ENCODE results near the gene MYT1.

The MYT1 gene

GRCh38 chr20:64253000-64253383 lies 88.7 kb downstream of the MYT1 start:
- FAIRE-seq = no peak

- FAIRE-seq = no peak
Measured at GRCh38 chr20:64253443-64253842, 89.2 kb downstream of the MYT1 start.

- no peak for FAIRE-seq
Measured at GRCh38 chr20:64254156-64254555, 89.9 kb downstream of the MYT1 start.

GRCh38 chr20:64254571-64255360 lies 90.5 kb downstream of the MYT1 start:
- FAIRE-seq = no peak

DNA sequence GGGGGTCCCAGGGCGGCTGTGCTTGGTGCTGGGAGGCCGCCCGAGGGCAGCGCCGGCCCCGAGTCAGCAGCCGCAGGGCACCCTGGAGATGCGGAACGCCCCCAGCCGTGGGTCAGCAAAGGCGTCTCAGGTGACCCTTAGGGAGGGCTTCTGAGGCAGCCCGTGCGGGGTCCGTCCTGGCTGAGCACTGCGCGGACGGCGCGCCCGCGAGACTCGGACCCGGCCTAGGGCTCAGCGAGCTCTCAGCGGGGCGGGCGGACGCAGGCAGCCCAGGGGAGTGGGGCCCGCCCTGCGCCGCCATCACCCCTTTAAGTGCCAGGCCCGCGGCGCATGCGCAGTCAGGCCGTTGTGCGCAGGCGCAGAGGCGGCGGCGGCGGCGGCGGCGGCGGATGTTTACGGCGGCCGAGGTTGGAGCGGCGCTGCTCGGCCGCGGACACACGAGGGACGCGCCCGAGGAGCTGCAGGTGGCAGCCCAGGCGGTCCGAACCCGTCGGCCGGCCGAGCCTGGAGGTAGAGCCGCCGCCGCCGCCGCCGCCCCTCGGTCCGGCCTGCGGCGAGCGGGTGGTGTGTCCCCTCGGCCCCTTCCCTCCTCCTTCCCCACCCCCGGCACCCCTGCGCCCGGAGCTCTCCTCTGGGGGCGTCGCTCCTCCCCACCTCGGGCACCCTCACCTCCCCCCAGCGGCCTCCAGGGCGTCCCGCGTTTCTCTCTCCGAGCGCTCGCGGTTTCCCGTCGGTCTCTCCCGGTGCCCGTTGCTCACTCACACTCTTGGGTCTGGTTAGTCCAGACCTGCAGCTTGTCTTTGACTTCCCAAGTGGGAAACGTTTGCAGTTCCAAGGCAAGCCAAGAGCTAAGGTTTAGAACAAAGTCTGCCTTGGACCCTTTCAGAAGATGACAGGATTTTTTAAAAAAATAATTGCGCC lies 91.4 kb downstream of the MYT1 start, which contains the start of gene PCMTD2:
PCMTD2 (plus strand) TSS at position 388 of the 921 bp plus-strand sequence. CDS start 4,218 bp downstream, outside the sequence.
- no peak for FAIRE-seq

DNA sequence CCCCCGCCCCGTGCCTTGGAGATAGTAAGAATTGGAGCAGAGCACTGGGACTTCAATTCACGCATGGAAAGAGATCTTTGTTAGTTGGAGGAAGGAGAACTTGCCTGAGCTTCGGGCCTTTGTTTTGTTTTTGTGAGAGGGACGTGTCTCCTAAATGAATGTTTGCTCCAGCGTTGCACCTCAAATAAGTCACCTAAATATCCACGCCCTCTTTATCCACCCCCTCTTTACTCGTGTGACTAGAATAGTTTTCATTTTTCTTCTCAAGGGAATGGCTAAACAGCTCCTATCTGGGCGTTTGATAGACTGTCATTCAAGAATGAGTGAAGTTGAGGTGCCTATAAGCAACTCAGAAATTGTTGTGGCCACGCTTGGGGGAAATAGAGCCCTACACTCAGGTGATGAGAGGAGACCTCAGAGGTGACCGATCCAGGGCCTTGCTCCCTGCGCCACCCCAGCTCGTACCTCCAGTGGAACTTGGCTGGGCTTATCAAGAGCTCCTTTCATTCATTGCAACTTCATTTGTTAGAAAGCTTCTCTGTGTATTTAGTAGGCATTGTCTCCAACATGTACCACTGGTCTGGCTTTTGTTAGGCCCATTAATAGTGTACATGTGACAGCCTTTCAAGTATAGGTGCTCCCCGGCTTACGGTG lies 92.2 kb downstream of the MYT1 start:
- no peak for FAIRE-seq

GRCh38 chr20:64257107-64257757 lies 93.0 kb downstream of the MYT1 start:
- no peak for FAIRE-seq

DNA sequence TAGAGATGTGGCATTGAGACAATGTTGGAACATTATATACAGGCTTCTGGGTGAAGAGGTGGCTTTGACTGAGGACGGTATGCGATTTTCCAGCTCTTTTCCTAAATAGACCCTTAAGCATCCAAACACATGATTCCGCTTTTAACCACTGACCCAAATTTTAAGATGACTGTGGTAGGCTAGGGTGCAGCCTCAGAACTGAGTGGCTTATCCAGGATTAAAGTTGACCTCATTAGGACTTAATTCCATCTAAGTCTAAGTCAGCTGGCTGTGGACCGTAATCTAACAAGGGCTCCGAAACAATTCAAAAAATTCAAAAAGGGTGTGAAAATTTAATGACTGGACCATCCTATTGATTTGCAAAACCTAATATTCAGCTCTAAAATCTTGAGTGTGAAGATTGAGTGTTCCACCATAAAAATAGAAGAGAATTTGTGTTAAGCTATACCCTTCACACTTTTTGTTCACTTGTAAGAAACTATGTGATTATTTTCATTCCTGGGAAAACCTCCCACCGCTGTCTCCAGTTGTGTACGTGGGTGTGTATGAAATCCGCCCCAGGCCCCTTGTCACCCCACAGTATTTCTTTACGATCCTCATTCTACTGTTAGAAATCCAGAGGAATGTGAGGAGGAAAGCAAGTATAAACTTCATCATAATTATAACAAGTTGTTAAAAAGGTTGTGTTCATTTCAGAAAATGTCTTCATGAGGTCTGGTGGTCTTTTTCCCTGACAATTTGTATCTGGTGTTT lies 94.0 kb downstream of the MYT1 start:
- no peak for FAIRE-seq

GRCh38 chr20:64260239-64260638 lies 96.0 kb downstream of the MYT1 start:
- no peak for FAIRE-seq

- FAIRE-seq = no peak
Measured at GRCh38 chr20:64261138-64261537, 96.9 kb downstream of the MYT1 start.

DNA sequence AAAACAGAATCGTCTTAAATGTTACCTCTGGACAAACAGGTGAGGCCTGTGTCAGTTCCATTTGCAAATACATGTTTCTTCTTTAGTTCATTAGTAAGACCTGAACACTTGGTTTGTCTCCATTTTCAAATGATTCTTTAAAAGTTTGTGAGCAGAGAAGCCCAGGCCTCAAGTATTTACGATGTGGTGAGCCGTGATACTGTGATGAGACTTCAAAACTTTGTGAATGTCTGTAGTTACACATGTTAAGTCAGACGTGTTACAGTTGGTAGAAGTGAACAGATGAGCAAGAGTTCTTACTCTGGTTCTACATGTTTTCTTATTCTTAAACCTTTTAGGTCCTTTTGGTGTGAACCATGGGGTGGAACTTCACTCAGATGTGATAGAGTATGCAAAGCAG lies 99.8 kb downstream of the MYT1 start:
- no peak for FAIRE-seq

DNA sequence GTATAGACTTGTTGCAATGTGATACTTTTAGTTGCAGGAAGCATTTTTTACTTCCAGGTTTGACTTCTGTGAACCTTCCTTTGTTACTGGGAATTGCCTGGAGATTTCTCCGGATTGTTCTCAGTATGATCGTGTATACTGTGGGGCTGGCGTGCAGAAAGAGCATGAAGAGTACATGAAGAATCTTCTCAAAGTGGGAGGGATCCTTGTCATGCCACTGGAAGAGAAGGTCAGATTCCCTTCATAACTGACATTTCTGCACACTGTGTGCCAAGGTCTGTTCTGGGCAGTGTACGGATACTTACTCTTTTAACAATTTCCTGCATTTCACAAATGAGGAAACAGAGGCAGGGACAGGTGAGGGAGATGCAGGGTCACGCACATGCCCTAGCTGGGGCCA lies 100.9 kb downstream of the MYT1 start:
- no peak for FAIRE-seq

- no peak for FAIRE-seq
Measured at GRCh38 chr20:64266988-64267387, 102.7 kb downstream of the MYT1 start.

GRCh38 chr20:64268174-64268573 lies 103.9 kb downstream of the MYT1 start:
- no peak for FAIRE-seq

DNA sequence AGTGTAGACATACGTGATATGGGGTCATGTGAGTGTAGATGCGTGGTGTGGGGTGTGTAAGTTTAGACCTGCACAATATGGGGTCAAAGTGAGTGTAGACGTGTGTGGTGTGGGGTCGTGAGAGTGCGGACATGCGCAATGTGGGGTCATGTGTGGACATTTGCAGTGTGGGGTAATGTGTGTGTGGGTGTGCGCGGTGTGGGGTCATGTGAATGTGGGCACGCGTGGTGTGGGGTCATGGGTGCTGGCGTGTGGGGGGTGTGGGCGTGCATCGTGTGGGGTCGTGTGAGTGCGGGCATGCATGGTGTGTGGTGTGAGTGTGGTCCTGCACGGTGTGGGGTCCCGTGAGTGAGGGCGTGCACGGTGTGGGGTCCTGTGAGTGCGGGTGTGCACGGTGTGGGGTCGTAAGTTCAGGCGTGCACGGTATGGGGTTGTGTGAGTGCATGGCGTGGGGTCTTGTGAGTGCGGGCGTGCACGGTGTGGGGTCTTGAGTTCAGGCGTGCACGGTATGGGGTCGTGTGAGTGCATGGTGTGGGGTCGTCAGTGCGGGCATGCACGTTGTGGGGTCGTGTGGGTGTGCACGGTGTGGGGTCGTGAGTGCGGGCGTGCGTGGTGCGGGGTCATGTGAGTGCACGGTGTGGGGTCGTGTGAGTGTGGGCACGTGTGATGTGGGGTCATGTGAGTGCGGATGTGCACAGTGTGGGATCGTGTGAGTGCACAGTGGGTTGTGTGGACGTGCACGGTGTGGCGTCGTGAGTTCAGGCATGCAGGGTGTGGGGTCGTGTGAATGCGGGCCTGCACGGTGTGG lies 105.6 kb downstream of the MYT1 start:
- no peak for FAIRE-seq

DNA sequence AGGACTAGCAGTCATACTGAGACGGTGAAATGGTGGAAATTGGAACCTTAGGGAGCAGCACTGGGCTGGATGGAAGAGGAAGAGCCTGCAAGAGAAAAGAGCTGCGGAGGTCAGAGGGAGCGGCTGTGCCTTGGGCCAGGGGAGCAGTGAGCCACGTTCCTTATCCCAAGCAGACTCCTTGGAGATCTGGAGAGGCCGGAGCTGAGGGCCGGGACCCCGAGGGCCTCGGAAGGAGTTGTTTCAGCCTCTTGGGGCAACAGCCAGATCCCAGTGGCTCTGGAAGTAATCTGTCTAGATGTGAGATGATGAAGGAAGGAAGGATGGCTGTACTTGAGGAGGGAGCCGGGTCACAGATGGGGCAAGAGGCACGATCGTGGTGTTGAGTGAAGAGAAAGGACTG lies 107.4 kb downstream of the MYT1 start:
- FAIRE-seq = no peak

DNA sequence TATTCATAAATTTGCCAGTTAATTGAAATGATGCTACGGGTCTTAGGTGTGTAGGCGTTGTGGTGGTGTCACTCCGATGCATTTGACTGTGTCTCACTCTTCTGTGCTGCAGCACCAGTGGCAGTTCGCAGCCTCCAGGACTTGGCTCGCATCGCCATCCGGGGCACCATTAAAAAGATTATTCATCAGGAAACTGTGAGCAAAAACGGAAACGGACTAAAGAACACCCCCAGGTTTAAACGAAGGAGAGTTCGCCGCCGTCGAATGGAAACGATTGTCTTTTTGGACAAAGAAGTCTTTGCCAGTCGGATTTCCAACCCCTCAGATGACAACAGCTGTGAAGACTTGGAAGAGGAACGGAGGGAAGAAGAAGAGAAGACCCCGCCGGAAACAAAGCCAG lies 108.9 kb downstream of the MYT1 start:
- FAIRE-seq = no peak

- FAIRE-seq = no peak
Measured at GRCh38 chr20:64276817-64277216, 112.6 kb downstream of the MYT1 start.

- FAIRE-seq = no peak
Measured at GRCh38 chr20:64277571-64278316, 113.5 kb downstream of the MYT1 start.

DNA sequence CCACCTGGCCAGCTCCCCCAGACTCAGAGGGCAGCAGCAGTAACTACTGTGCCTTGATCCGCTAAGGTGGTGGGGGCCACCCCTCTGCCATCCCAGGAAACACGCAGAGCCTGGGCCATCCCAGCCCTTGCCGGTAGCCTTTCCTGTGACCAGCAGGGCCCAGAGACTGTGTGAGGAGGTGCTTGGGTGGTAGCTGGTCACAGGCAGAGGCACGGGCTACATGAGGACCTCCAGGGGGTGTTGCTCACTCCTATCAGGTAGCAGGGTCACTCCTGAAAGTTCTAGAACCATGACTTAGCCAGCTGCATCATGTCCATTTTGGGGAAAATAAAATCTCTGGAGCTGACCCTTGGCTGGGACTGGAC lies 114.0 kb downstream of the MYT1 start:
- no peak for FAIRE-seq
